Keratinocyte (primary cell): ENCODE data around the gene NSMCE3. TPM values are rescaled to one million over a fixed set of nuclear protein-coding genes. Genes with fewer than 3 reads are reported as not detected.

Experiments
- DNase-seq: peaks from one replicate; pipeline ENCODE4 v3.0.0-alpha.2; 2011; ENCODE audit warnings: low read depth, missing footprints, low spot score
- FAIRE-seq: peaks from 2 replicates; lab custom pipeline; 2011; peaks lifted over from hg19 to GRCh38; lab: Jason Lieb, UNC
- H2AFZ ChIP-seq: 2 replicates; pipeline ENCODE4 v1.6.0; 2012; ENCODE audit warnings: low read length, control low read depth, inconsistent platforms; ENCODE audit not compliant: control insufficient read depth
- H3K27ac ChIP-seq: 2 replicates; pipeline ENCODE4 v1.5.1; 2011; ENCODE audit warnings: low read length; ENCODE audit not compliant: control insufficient read depth, insufficient read depth
- H3K27me3 ChIP-seq: 3 replicates; pipeline ENCODE4 v1.6.0; 2011; ENCODE audit warnings: low read length; ENCODE audit not compliant: control insufficient read depth, insufficient read depth; ENCODE audit errors: extremely low read depth
- H3K36me3 ChIP-seq, 2 experiments: 2 replicates in 1 of 2; 3 replicates in 1 of 2; pipeline ENCODE4 v1.5.1; 2011; ENCODE audit warnings: low read length in 2 of 2, mild to moderate bottlenecking in 1 of 2; ENCODE audit not compliant: control insufficient read depth in 2 of 2, insufficient read depth in 2 of 2; ENCODE audit errors: extremely low read depth in 1 of 2
- H3K4me1 ChIP-seq: 3 replicates; pipeline ENCODE4 v1.5.1; 2011; ENCODE audit warnings: low read length; ENCODE audit not compliant: control insufficient read depth, insufficient read depth; ENCODE audit errors: extremely low read depth
- H3K4me2 ChIP-seq: 3 replicates; pipeline ENCODE4 v1.6.0; 2011; ENCODE audit warnings: low read depth, low read length; ENCODE audit not compliant: control insufficient read depth, insufficient read depth; ENCODE audit errors: extremely low read depth
- H3K4me3 ChIP-seq, 3 experiments: fragments of 200-600 bp in 1 of 3; sonication (generic) in 1 of 3; 2 replicates in 2 of 3; 3 replicates in 1 of 3; pipeline ENCODE4 v1.5.1; 2011 to 2016; ENCODE audit warnings: low read length in 3 of 3, mild to moderate bottlenecking in 3 of 3, control low read depth in 2 of 3, inconsistent platforms in 1 of 3, low read depth in 1 of 3, mixed read lengths in 1 of 3, mixed run types in 1 of 3, moderate library complexity in 1 of 3; ENCODE audit not compliant: control insufficient read depth in 2 of 3, insufficient read depth in 2 of 3; ENCODE audit errors: extremely low read depth in 1 of 3
- H3K79me2 ChIP-seq: 2 replicates; pipeline ENCODE4 v1.6.0; 2012; ENCODE audit warnings: low read length; ENCODE audit not compliant: control insufficient read depth, insufficient read depth
- H3K9ac ChIP-seq: 3 replicates; pipeline ENCODE4 v1.6.0; 2011; ENCODE audit warnings: low read length; ENCODE audit not compliant: control insufficient read depth, insufficient read depth; ENCODE audit errors: extremely low read depth
- H3K9me1 ChIP-seq: 3 replicates; pipeline ENCODE4 v1.6.0; 2011; ENCODE audit warnings: low read length; ENCODE audit not compliant: control insufficient read depth, insufficient read depth; ENCODE audit errors: extremely low read depth
- H3K9me3 ChIP-seq: 2 replicates; pipeline ENCODE4 v1.5.1; 2012; ENCODE audit warnings: low read depth, low read length; ENCODE audit not compliant: control insufficient read depth
- H4K20me1 ChIP-seq: 3 replicates; pipeline ENCODE4 v1.6.0; 2011; ENCODE audit warnings: low read length; ENCODE audit not compliant: control insufficient read depth, insufficient read depth; ENCODE audit errors: extremely low read depth
- EZH2 ChIP-seq: IDR thresholded peaks from one replicate; pipeline ENCODE4 v1.6.1; 2012; ENCODE audit warnings: inconsistent platforms, mild to moderate bottlenecking, low read length, moderate library complexity
- dilution Hi-C: fragments of 300-500 bp; cut with MboI; formaldehyde crosslinking; loops from one replicate; pipeline ENCODE4 v1.7.0; 2020; ENCODE audit warnings: low sequenced_read_pairs; ENCODE audit not compliant: extremely low pct_ligation_motif_present
- polyA plus RNA-seq, 5 experiments: library from polyadenylated mRNA; depleted of rRNA in 3 of 5; stranded (reverse) in 3 of 5; stranded (forward) in 1 of 5; unstranded in 1 of 5; fragments of >200 nt; gene quantifications; 1 replicate in 1 of 5; 2 replicates in 3 of 5; 3 replicates in 1 of 5; pipeline versions ENCODE4 v1.2.1 to v1.2.3, GENCODE V29; 2011 to 2012; ENCODE audit warnings: missing spikeins in 2 of 5, low read depth in 1 of 5, low replicate concordance in 1 of 5
- TF ChIP-seq, protein P1 (sequence below), 3 experiments: IDR thresholded peaks in 1 of 3; conservative IDR thresholded peaks in 1 of 3; optimal IDR thresholded peaks in 1 of 3; 2 replicates in 2 of 3; 3 replicates in 1 of 3; pipeline versions ENCODE3 to v1.5.1; 2011; ENCODE audit warnings: low read length in 3 of 3, mild to moderate bottlenecking in 3 of 3, moderate library complexity in 2 of 3, control low read depth in 1 of 3, inconsistent platforms in 1 of 3; ENCODE audit not compliant: insufficient read depth in 2 of 3; ENCODE audit errors: extremely low read depth in 1 of 3

Gene NSMCE3
- polyA plus RNA-seq, 1 donor (not counting 4 experiments of a cell fraction or from before 2014, with no cell fraction given) = 8.4 TPM

DNA sequence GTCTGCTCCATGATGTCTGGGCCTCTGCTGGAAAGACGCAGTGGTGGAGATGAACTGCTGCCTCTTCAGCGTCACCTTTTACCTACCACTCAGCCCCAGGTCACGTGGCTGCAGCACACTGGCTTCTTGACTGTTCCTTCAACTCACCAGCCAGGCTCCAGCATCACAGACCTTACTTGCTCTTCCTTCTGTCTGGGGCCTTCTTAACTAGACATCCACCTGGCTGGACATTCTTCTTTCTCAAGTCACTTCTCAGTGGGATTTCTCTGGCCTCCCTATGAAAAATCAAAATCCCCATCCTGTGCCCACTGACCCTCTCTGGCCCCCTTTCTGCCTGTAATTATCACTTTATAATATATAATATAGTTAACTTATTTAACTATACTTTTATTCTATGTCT lies 29.7 kb upstream of the NSMCE3 start:
- no peaks in the 10 kb centered on the region for H3K27me3 ChIP-seq
- no peaks in the 10 kb centered on the region for H3K9me3 ChIP-seq
- H3K27ac ChIP-seq = no peak overlapping the region
- no peaks in the 10 kb centered on the region for H3K36me3 ChIP-seq
- FAIRE-seq (no peak), DNase-seq (no peak)
- no peaks in the 10 kb centered on the region for H3K4me1 ChIP-seq
- no peak overlapping the region for H3K9ac ChIP-seq
- H3K4me2 ChIP-seq = no peak overlapping the region
- dilution Hi-C loops = no loop called here
- TF ChIP-seq, protein P1, sequence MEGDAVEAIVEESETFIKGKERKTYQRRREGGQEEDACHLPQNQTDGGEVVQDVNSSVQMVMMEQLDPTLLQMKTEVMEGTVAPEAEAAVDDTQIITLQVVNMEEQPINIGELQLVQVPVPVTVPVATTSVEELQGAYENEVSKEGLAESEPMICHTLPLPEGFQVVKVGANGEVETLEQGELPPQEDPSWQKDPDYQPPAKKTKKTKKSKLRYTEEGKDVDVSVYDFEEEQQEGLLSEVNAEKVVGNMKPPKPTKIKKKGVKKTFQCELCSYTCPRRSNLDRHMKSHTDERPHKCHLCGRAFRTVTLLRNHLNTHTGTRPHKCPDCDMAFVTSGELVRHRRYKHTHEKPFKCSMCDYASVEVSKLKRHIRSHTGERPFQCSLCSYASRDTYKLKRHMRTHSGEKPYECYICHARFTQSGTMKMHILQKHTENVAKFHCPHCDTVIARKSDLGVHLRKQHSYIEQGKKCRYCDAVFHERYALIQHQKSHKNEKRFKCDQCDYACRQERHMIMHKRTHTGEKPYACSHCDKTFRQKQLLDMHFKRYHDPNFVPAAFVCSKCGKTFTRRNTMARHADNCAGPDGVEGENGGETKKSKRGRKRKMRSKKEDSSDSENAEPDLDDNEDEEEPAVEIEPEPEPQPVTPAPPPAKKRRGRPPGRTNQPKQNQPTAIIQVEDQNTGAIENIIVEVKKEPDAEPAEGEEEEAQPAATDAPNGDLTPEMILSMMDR (optimal IDR thresholded peaks at IDR 0.05 in 1 of 3, IDR thresholded peaks at IDR 0.05 in 1 of 3, conservative IDR thresholded peaks at IDR 0.05 in 1 of 3; ENCODE audit: extremely low read depth in 1 of 3, insufficient read depth in 2 of 3, low read length in 3 of 3) = no peak
- TF ChIP-seq EZH2 = no peak
- H2AFZ ChIP-seq = no peak overlapping the region
- no peaks in the 10 kb centered on the region for H3K79me2 ChIP-seq
- H4K20me1 ChIP-seq = no peaks in the 10 kb centered on the region
- no peaks in the 10 kb centered on the region for H3K9me1 ChIP-seq
- H3K4me3 ChIP-seq = no peak overlapping the region

DNA sequence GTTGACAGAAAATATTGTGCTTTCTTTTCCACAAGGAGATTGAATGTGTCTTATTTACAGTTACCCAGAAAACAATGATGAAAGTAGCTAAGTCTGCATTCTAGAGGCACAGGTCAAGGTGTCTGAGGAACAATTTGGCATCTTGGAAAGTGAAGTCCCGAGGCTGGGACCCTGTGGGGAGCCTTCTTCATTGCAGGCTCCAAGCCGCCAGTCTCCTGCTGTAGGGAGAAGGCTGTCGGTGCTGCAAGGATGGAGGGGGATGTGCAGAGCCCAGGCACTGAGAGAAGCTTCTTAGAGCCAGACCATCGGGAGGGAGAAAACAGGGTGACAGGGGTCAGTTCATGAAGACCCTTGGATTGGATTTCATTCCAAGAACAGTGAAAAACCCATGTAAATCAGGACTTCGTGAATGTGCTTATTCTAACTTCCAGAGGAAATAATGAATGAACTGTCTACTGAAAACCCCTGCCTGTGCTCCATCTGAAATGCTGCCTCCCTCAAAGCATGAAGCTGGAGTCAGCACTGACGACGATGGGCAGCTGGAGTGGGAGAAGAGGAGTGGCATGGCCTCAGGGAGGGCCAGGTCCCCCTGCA lies 25.2 kb upstream of the NSMCE3 start:
- no peaks in the 10 kb centered on the region for H3K9me1 ChIP-seq
- no peak overlapping the region for H2AFZ ChIP-seq
- no peak overlapping the region for H3K27ac ChIP-seq
- H4K20me1 ChIP-seq = no peaks in the 10 kb centered on the region
- no peaks in the 10 kb centered on the region for H3K79me2 ChIP-seq
- no peaks in the 10 kb centered on the region for H3K27me3 ChIP-seq
- TF ChIP-seq, protein P1 (optimal IDR thresholded peaks at IDR 0.05 in 1 of 3, IDR thresholded peaks at IDR 0.05 in 1 of 3, conservative IDR thresholded peaks at IDR 0.05 in 1 of 3; ENCODE audit: extremely low read depth in 1 of 3, insufficient read depth in 2 of 3, low read length in 3 of 3) = no peak
- no peak for TF ChIP-seq EZH2
- no peak for FAIRE-seq
- no peak overlapping the region for H3K4me2 ChIP-seq
- H3K9ac ChIP-seq = no peak overlapping the region
- no peaks in the 10 kb centered on the region for H3K4me1 ChIP-seq
- H3K9me3 ChIP-seq = no peaks in the 10 kb centered on the region
- dilution Hi-C loops = no loop called here
- no peak for DNase-seq
- no peaks in the 10 kb centered on the region for H3K36me3 ChIP-seq
- no peak overlapping the region for H3K4me3 ChIP-seq
